Stomach (tissue), 9 donors: ENCODE measurements around the gene IFT27. TPM values are rescaled to one million over a fixed set of nuclear protein-coding genes. Genes with fewer than 3 reads are reported as not detected.

Source experiments
- DNase-seq, 2 donors: peaks; one replicate each; pipeline versions ENCODE4 v3.0.0 to v3.0.0-alpha.2; 2013 to 2019
- H3K27ac ChIP-seq, 5 donors: fragments of 200-600 bp in 4 of 5; sonication (generic) in 4 of 5; one replicate each; pipeline ENCODE4 v1.5.1; 2013 to 2019; ENCODE audit warnings: mild to moderate bottlenecking in 1 of 5, moderate library complexity in 1 of 5
- H3K27me3 ChIP-seq, 3 donors: fragments of 200-600 bp; sonication (generic); one replicate each; pipeline ENCODE4 v1.5.1; 2017 to 2019; ENCODE audit warnings: mixed run types in 1 of 3
- H3K36me3 ChIP-seq, 4 donors: fragments of 200-600 bp; sonication (generic); 1 replicate in 3 of 4; 2 replicates in 1 of 4; pipeline ENCODE4 v1.5.1; 2016 to 2019
- H3K4me1 ChIP-seq, 4 donors: fragments of 200-600 bp; sonication (generic); one replicate each; pipeline ENCODE4 v1.5.1; 2016 to 2019
- H3K4me3 ChIP-seq, 4 donors: fragments of 200-600 bp; sonication (generic) in 3 of 4; one replicate each; pipeline ENCODE4 v1.5.1; 2016 to 2019; ENCODE audit warnings: mild to moderate bottlenecking in 1 of 4
- H3K9me3 ChIP-seq, 4 donors: fragments of 200-600 bp; sonication (generic); one replicate each; pipeline ENCODE4 v1.5.1; 2016 to 2019
- EP300 ChIP-seq: sonication (generic); formaldehyde crosslinking; IDR thresholded peaks from one replicate; pipeline ENCODE4 v1.6.1; 2017; ENCODE audit warnings: antibody characterized with exemption
- POLR2A ChIP-seq, 4 donors: fragments of 450-650 bp; IDR thresholded peaks; one replicate each; pipeline ENCODE4 v1.6.1; 2016; ENCODE audit warnings: antibody characterized with exemption in 4 of 4, control low read depth in 2 of 4, mild to moderate bottlenecking in 1 of 4, moderate library complexity in 1 of 4
- POLR2AphosphoS5 ChIP-seq, 3 donors: sonication (generic); formaldehyde crosslinking; IDR thresholded peaks; one replicate each; pipeline ENCODE4 v1.6.1; 2016; ENCODE audit warnings: antibody characterized with exemption in 3 of 3
- WGBS, 5 donors: extraction: QIAGEN DNeasy Blood & Tissue Kit in 3 of 5; methylation state at CpG; one replicate each; pipeline versions ENCODE4 v1.1.5 to v1.1.7; 2013 to 2018; 5-methylcytosine and 5-hydroxymethylcytosine counted together
- intact Hi-C: fragments of 100-400 bp; cut with DNase I; formaldehyde crosslinking; loops from one replicate; pipeline ENCODE4 v1.15.1; 2023; ENCODE audit warnings: low total_unique reads
- polyA plus RNA-seq, 3 donors: library from polyadenylated mRNA; stranded (reverse); fragments of 200-250 nt; gene quantifications; one replicate each; pipeline ENCODE4 v1.2.3, GENCODE V29; 2013
- total RNA-seq, 5 donors: library from RNA; depleted of rRNA; stranded (reverse); fragments of >200 nt; gene quantifications; one replicate each; pipeline versions ENCODE4 v1.1.0 to v1.2.3, GENCODE V29; 2014 to 2016
- TF ChIP-seq, protein P1 (sequence below), 7 experiments: fragments of 450-650 bp in 4 of 7; fragments of 200-600 bp in 3 of 7; sonication (generic) in 3 of 7; IDR thresholded peaks; one replicate each; pipeline ENCODE4 v1.5.1; 2016 to 2019; ENCODE audit warnings: antibody characterized with exemption in 7 of 7, control low read depth in 2 of 7, mild to moderate bottlenecking in 1 of 7
- donor health status: healthy with polysubstance abuse.
- donor health status: Bipolar disorder and iron deficiency.
- donor health status: healthy.

Gene IFT27
- total and polyA plus RNA-seq, 8 donors: 8.2 to 36.1 (median 18.4) TPM

DNA sequence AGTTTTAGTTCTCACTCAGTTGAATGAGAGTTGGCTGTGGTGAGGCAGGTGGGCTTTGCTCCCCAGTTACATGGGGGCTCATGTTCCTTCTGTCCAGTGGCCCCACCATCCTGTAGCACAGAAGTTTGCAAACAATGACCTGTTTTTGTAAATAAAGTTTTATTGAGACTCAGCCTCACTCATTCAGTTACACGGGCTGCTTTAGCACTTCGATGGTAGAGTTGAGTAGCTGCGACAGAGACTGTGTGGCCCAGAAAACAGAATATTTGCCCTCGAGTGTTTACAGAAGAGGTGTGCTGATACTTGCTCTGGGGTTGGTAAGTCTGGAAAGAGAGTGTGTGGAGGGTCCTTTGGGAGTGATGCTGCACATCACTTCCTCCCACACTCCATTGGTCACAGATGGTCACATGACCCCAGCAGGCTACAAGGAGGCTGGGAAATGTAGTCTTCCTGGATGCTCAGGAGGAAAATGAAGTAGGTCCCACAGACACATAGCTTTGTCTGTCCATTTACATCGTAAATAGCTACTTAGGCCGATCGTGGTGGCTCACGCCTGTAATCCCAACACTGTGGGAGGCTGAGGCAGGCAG is 34.6 kb downstream of the IFT27 start:
- TF ChIP-seq EP300 (no peak), POLR2A (IDR thresholded peaks at IDR 0.05) (no peak), POLR2AphosphoS5 (IDR thresholded peaks at IDR 0.05) (no peak)
- TF ChIP-seq, protein P1, sequence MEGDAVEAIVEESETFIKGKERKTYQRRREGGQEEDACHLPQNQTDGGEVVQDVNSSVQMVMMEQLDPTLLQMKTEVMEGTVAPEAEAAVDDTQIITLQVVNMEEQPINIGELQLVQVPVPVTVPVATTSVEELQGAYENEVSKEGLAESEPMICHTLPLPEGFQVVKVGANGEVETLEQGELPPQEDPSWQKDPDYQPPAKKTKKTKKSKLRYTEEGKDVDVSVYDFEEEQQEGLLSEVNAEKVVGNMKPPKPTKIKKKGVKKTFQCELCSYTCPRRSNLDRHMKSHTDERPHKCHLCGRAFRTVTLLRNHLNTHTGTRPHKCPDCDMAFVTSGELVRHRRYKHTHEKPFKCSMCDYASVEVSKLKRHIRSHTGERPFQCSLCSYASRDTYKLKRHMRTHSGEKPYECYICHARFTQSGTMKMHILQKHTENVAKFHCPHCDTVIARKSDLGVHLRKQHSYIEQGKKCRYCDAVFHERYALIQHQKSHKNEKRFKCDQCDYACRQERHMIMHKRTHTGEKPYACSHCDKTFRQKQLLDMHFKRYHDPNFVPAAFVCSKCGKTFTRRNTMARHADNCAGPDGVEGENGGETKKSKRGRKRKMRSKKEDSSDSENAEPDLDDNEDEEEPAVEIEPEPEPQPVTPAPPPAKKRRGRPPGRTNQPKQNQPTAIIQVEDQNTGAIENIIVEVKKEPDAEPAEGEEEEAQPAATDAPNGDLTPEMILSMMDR (IDR thresholded peaks at IDR 0.05): no peak
- WGBS, 5 donors: 77 to 85% (median 82%) methylated on average over 8 of the region's 8 CpGs
- intact Hi-C loops: no loop called here
- H3K36me3 ChIP-seq: no peaks in the 10 kb centered on the region
- peaks cover 0 to 13% (median 10%) of the 10 kb centered on the region in 4 donors for H3K9me3 ChIP-seq
- H3K4me3 ChIP-seq: no peak overlapping the region
- H3K4me1 ChIP-seq: no peaks in the 10 kb centered on the region
- peaks cover 0 to 70% (median 22%) of the 10 kb centered on the region in 3 donors for H3K27me3 ChIP-seq
- DNase-seq: peak in 1 of 2 donors; percentile 5
- no peak overlapping the region for H3K27ac ChIP-seq

DNA sequence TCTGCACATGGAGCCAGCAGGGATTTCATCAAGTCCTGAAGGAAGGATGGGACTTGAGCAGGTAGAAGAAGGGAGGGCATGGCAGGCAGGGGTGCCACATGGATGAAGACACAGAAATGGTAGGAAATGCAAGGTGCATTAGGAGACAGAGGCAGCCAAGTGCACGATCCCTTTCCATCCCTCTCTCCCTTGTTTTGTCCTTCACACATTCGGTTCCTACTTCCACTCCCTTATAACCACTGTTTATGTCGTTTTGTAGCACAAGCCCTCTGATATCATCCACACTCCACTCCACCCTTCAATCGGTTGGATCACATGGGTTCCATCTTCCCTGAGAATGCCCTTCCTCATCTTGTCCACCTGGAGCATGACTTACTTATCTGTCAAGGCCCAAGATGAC is 35.2 kb downstream of the IFT27 start:
- Histone ChIP-seq H3K27ac (no peak overlapping the region), H3K27me3 (peaks cover 0 to 70% (median 17%) of the 10 kb centered on the region in 3 donors), H3K4me3 (no peak overlapping the region), H3K36me3 (no peaks in the 10 kb centered on the region), H3K4me1 (no peaks in the 10 kb centered on the region), H3K9me3 (peaks cover 0 to 13% (median 10%) of the 10 kb centered on the region in 4 donors)
- intact Hi-C loops: no loop called here
- DNase-seq: peak in 1 of 2 donors; percentile 13
- TF ChIP-seq POLR2AphosphoS5 (IDR thresholded peaks at IDR 0.05) (no peak), EP300 (no peak), POLR2A (IDR thresholded peaks at IDR 0.05) (no peak)
- 66 to 87% (median 83%) methylated on average over 4 of the region's 4 CpGs for WGBS, 5 donors

DNA sequence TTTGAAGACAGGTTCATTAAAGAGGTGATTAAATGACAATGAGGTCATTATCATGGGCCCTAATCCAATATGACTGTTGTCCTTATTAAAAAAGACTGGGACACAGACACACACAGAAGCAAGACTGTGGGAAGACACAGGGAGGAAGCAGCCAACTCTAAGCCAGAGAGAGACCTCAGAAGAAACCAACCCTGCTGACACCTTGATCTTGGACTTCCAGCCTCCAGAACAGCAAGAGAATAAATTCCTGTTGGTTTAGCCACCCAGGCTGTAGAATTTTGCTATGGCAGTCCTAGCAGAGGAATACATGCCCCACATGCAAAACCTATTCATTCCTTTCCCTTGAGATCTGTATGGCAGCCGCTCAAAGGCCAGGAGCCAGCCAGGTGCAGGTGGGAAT is 36.7 kb downstream of the IFT27 start:
- WGBS, 5 donors: 62 to 91% (median 73%) methylated on average over 1 of the region's 1 CpG
- peaks cover 0 to 13% (median 10%) of the 10 kb centered on the region in 4 donors for H3K9me3 ChIP-seq

DNA sequence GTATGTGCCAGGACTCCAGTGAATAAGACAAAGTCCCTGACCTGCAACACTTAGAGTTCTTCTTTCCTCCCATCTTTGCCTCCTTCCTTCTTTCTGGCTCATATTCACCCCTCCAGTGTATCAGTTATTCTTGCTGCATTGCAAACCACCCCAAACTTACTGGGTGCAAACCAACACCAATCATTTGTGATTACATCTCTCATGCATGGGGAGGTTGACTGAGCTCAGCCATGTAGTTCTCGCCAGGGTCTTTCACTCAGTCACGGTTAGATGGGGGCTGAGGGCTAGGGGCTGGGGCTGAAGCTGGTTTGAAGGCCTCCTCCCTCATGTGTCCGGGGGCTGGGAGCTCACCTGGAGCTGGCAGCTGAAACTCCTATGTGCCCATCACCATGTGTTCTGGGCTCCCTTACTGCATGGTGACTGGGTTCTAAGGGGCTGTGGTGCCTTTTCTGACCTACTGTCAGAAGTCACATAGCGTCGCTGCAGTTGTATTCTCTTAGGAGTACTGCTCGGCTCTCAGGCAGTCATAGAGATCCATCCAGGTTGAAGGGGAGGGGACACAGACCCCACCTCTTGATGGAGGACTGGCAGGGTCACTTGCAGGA is 37.4 kb downstream of the IFT27 start:
- intact Hi-C loops: no loop called here
- WGBS, 5 donors: 72 to 89% (median 81%) methylated on average over 3 to 6 of the region's 6 CpGs

More for the DNA sequence above, 36.7 kb downstream of the IFT27 start:
- Histone ChIP-seq H3K27ac (no peak overlapping the region), H3K36me3 (no peaks in the 10 kb centered on the region), H3K27me3 (peaks cover 0 to 68% (median 11%) of the 10 kb centered on the region in 3 donors), H3K4me1 (peaks cover 0 to 3% (median 0%) of the 10 kb centered on the region in 4 donors), H3K4me3 (no peak overlapping the region)
- TF ChIP-seq POLR2AphosphoS5 (IDR thresholded peaks at IDR 0.05) (no peak), POLR2A (IDR thresholded peaks at IDR 0.05) (no peak), EP300 (no peak)
- TF ChIP-seq, protein P1 (IDR thresholded peaks at IDR 0.05): no peak
- intact Hi-C loops: no loop called here
- DNase-seq: no peak

More for the DNA sequence above, 37.4 kb downstream of the IFT27 start:
- Histone ChIP-seq H3K4me1 (peaks cover 0 to 4% (median 0%) of the 10 kb centered on the region in 4 donors), H3K27me3 (peaks cover 0 to 68% (median 5%) of the 10 kb centered on the region in 3 donors), H3K27ac (no peak overlapping the region), H3K36me3 (no peaks in the 10 kb centered on the region), H3K9me3 (peaks cover 0 to 13% (median 10%) of the 10 kb centered on the region in 4 donors), H3K4me3 (no peak overlapping the region)
- DNase-seq: no peak
- TF ChIP-seq POLR2A (IDR thresholded peaks at IDR 0.05): no peak
- no peak for TF ChIP-seq POLR2AphosphoS5 (IDR thresholded peaks at IDR 0.05)
- no peak for TF ChIP-seq EP300
- TF ChIP-seq, protein P1 (IDR thresholded peaks at IDR 0.05): no peak
